H1 (cell line): ENCODE results near the gene TRAPPC6A. TPM values are rescaled to one million over a fixed set of nuclear protein-coding genes. Genes with fewer than 3 reads are reported as not detected.

ENCODE experiments used
- CTCF ChIA-PET: fragments of 300-600 bp; sonication (Branson Sonifier 250); formaldehyde crosslinking; loops from one replicate; lab custom pipeline; 2021; ENCODE audit not compliant: partially characterized antibody; lab: Charles Lee
- POLR2A ChIA-PET: fragments of 300-600 bp; sonication (Branson Sonifier 250); formaldehyde crosslinking; loops from one replicate; lab custom pipeline; 2021; ENCODE audit warnings: inconsistent platforms; ENCODE audit not compliant: partially characterized antibody; lab: Charles Lee
- DNase-seq, 2 experiments: peaks; one replicate each; pipeline versions ENCODE4 v3.0.0 to v3.0.0-alpha.2; 2010 to 2022; ENCODE audit warnings: low spot score in 2 of 2, low read depth in 1 of 2, mixed read lengths in 1 of 2
- FAIRE-seq: peaks from 2 replicates; lab custom pipeline; 2011; peaks lifted over from hg19 to GRCh38; lab: Jason Lieb, UNC
- H2AFZ ChIP-seq: 2 replicates; pipeline ENCODE4 v1.8.1; 2012; ENCODE audit warnings: low read length, inconsistent platforms
- H2AK5ac ChIP-seq: 2 replicates; pipeline ENCODE4 v1.6.1; 2013; ENCODE audit warnings: low read depth, low read length
- H2BK120ac ChIP-seq: replicated peaks from 2 replicates; pipeline ENCODE3; 2013; ENCODE audit warnings: low read depth, low read length, inconsistent platforms
- H2BK12ac ChIP-seq: 2 replicates; pipeline ENCODE4 v1.6.1; 2013; ENCODE audit warnings: low read depth, low read length
- H2BK15ac ChIP-seq: 2 replicates; pipeline ENCODE4 v1.6.1; 2013; ENCODE audit warnings: low read length
- H2BK20ac ChIP-seq: 2 replicates; pipeline ENCODE4 v1.6.1; 2013; ENCODE audit warnings: low read length
- H2BK5ac ChIP-seq: 2 replicates; pipeline ENCODE4 v1.6.1; 2013; ENCODE audit warnings: low read depth, low read length
- H3K14ac ChIP-seq: 2 replicates; pipeline ENCODE4 v1.6.1; 2013; ENCODE audit warnings: inconsistent platforms; ENCODE audit not compliant: insufficient read length
- H3K18ac ChIP-seq: 2 replicates; pipeline ENCODE4 v1.6.1; 2013; ENCODE audit warnings: low read length; ENCODE audit errors: extremely low read depth
- H3K23ac ChIP-seq: 2 replicates; pipeline ENCODE4 v1.6.1; 2013; ENCODE audit warnings: inconsistent platforms; ENCODE audit not compliant: insufficient read length
- H3K23me2 ChIP-seq: 2 replicates; pipeline ENCODE4 v1.6.1; 2013; ENCODE audit warnings: low read depth, low read length
- H3K27ac ChIP-seq: 2 replicates; pipeline ENCODE4 v1.6.1; 2011; ENCODE audit warnings: low read depth, low read length, inconsistent platforms
- H3K27me3 ChIP-seq, 4 experiments: replicated peaks in 1 of 4; 1 replicate in 1 of 4; 2 replicates in 3 of 4; pipeline versions ENCODE4 v1.6.1 to v1.8.1; 2011 to 2013; ENCODE audit warnings: low read length in 3 of 4, mild to moderate bottlenecking in 3 of 4, inconsistent platforms in 2 of 4, mixed read lengths in 2 of 4, moderate library complexity in 1 of 4; ENCODE audit not compliant: control insufficient read depth in 3 of 4, insufficient read depth in 3 of 4; ENCODE audit errors: extremely low read depth in 1 of 4
- H3K36me3 ChIP-seq, 4 experiments: 2 replicates each; pipeline versions ENCODE4 v1.6.1 to v1.8.1; 2011 to 2013; ENCODE audit warnings: mild to moderate bottlenecking in 4 of 4, low read length in 3 of 4, moderate library complexity in 2 of 4, control low read depth in 1 of 4, inconsistent platforms in 1 of 4; ENCODE audit not compliant: insufficient read depth in 4 of 4, control insufficient read depth in 2 of 4
- H3K4ac ChIP-seq: replicated peaks from 2 replicates; pipeline ENCODE3; 2013; ENCODE audit warnings: low read length, low read depth, mixed read lengths, inconsistent platforms; ENCODE audit not compliant: insufficient read length
- H3K4me1 ChIP-seq, 4 experiments: replicated peaks in 1 of 4; 1 replicate in 1 of 4; 2 replicates in 3 of 4; pipeline versions ENCODE4 v1.6.1 to v1.8.1; 2011 to 2013; ENCODE audit warnings: low read length in 3 of 4, inconsistent platforms in 2 of 4, mixed read lengths in 1 of 4; ENCODE audit not compliant: insufficient read depth in 4 of 4, control insufficient read depth in 3 of 4
- H3K4me2 ChIP-seq, 2 experiments: 2 replicates each; pipeline versions ENCODE4 v1.6.1 to v1.8.1; 2011 to 2013; ENCODE audit warnings: low read depth in 2 of 2, low read length in 2 of 2, control low read depth in 1 of 2, inconsistent platforms in 1 of 2, mild to moderate bottlenecking in 1 of 2; ENCODE audit not compliant: insufficient read depth in 1 of 2
- H3K4me3 ChIP-seq, 4 experiments: fragments of 200-600, 300-600 bp in 1 of 4; sonication (generic), shearing (Covaris generic), sonication (Bioruptor Twin) in 1 of 4; 2 replicates each; pipeline versions ENCODE4 v1.5.1 to v1.8.1; 2011 to 2016; ENCODE audit warnings: low read length in 4 of 4, low read depth in 3 of 4, control low read depth in 2 of 4, inconsistent platforms in 2 of 4, mild to moderate bottlenecking in 2 of 4, mixed read lengths in 1 of 4, moderate library complexity in 1 of 4; ENCODE audit not compliant: insufficient read depth in 2 of 4; ENCODE audit errors: extremely low read depth in 1 of 4
- H3K56ac ChIP-seq: replicated peaks from 2 replicates; pipeline ENCODE3; 2013; ENCODE audit warnings: low read depth, mild to moderate bottlenecking, mixed read lengths, low read length, inconsistent platforms; ENCODE audit not compliant: insufficient read length
- H3K79me1 ChIP-seq: 2 replicates; pipeline ENCODE4 v1.6.1; 2013; ENCODE audit warnings: low read depth, low read length, control low read depth
- H3K79me2 ChIP-seq, 2 experiments: 2 replicates each; pipeline versions ENCODE4 v1.6.1 to v1.8.1; 2012 to 2013; ENCODE audit warnings: low read length in 2 of 2, mild to moderate bottlenecking in 2 of 2, inconsistent platforms in 1 of 2; ENCODE audit not compliant: insufficient read depth in 2 of 2, control insufficient read depth in 1 of 2
- H3K9ac ChIP-seq, 4 experiments: replicated peaks in 1 of 4; 1 replicate in 1 of 4; 2 replicates in 3 of 4; pipeline versions ENCODE4 v1.6.1 to v1.8.1; 2011 to 2013; ENCODE audit warnings: low read depth in 3 of 4, low read length in 3 of 4, control low read depth in 2 of 4, mild to moderate bottlenecking in 2 of 4, moderate library complexity in 2 of 4, inconsistent platforms in 1 of 4; ENCODE audit errors: extremely low read depth in 1 of 4
- H3K9me3 ChIP-seq, 2 experiments: 2 replicates each; pipeline versions ENCODE4 v1.6.1 to v1.8.1; 2012 to 2013; ENCODE audit warnings: mild to moderate bottlenecking in 2 of 2, moderate library complexity in 2 of 2, control low read depth in 1 of 2, inconsistent platforms in 1 of 2, low read depth in 1 of 2, low read length in 1 of 2, mixed read lengths in 1 of 2; ENCODE audit not compliant: insufficient read depth in 2 of 2
- H4K20me1 ChIP-seq, 2 experiments: replicated peaks in 1 of 2; 2 replicates each; pipeline versions ENCODE3 to v1.8.1; 2011 to 2013; ENCODE audit warnings: inconsistent platforms in 2 of 2, low read length in 2 of 2, mild to moderate bottlenecking in 1 of 2; ENCODE audit not compliant: insufficient read depth in 2 of 2, control insufficient read depth in 1 of 2
- H4K5ac ChIP-seq: 2 replicates; pipeline ENCODE4 v1.6.1; 2013; ENCODE audit warnings: low read length, low read depth, mixed read lengths, inconsistent platforms; ENCODE audit not compliant: insufficient read length
- H4K8ac ChIP-seq: 2 replicates; pipeline ENCODE4 v1.8.0; 2013; ENCODE audit warnings: mild to moderate bottlenecking, moderate library complexity, low read length, inconsistent platforms; ENCODE audit not compliant: insufficient read depth; ENCODE audit errors: extremely low read depth
- H4K91ac ChIP-seq: replicated peaks from 2 replicates; pipeline ENCODE3; 2013; ENCODE audit warnings: low read length, mixed read lengths, inconsistent platforms; ENCODE audit not compliant: insufficient read length
- EZH2 ChIP-seq: fragments of 200-600 bp; sonication (generic); IDR thresholded peaks from 2 replicates; pipeline ENCODE4 v1.7.1; 2012; ENCODE audit warnings: low read depth, mild to moderate bottlenecking, moderate library complexity, low read length, inconsistent platforms; ENCODE audit not compliant: severe bottlenecking
- GTF2F1 ChIP-seq: IDR thresholded peaks from 2 replicates; pipeline ENCODE4 v1.6.1; 2012; ENCODE audit warnings: low read depth, low read length, improper control_type of control experiment, borderline replicate concordance
- JUND ChIP-seq: IDR thresholded peaks from 2 replicates; pipeline ENCODE4 v1.6.1; 2011; ENCODE audit warnings: mild to moderate bottlenecking, improper control_type of control experiment, low read length
- KDM5A ChIP-seq: fragments of 200-600 bp; IDR thresholded peaks from 2 replicates; pipeline ENCODE4 v1.7.1; 2012; ENCODE audit warnings: mild to moderate bottlenecking, low read length, inconsistent platforms, mixed read lengths
- NANOG ChIP-seq: IDR thresholded peaks from 2 replicates; pipeline ENCODE4 v1.6.1; 2011; ENCODE audit warnings: low read length, low read depth, mild to moderate bottlenecking, inconsistent platforms; ENCODE audit not compliant: insufficient read depth, poor library complexity, severe bottlenecking
- RAD21 ChIP-seq, 2 experiments: IDR thresholded peaks in 1 of 2; conservative IDR thresholded peaks in 1 of 2; 2 replicates each; pipeline ENCODE4 v1.6.1; 2011; ENCODE audit warnings: low read depth in 2 of 2, low read length in 2 of 2, improper control_type of control experiment in 1 of 2, inconsistent platforms in 1 of 2, mild to moderate bottlenecking in 1 of 2, moderate library complexity in 1 of 2
- SAP30 ChIP-seq: fragments of 300-600 bp; sonication (generic); IDR thresholded peaks from 2 replicates; pipeline ENCODE4 v1.7.1; 2012; ENCODE audit warnings: low read length, moderate library complexity, mild to moderate bottlenecking, inconsistent platforms; ENCODE audit not compliant: insufficient read depth, insufficient replicate concordance
- SIN3A ChIP-seq, 2 experiments: IDR thresholded peaks in 1 of 2; conservative IDR thresholded peaks in 1 of 2; 2 replicates each; pipeline ENCODE4 v1.6.1; 2011 to 2012; ENCODE audit warnings: low read length in 2 of 2, improper control_type of control experiment in 1 of 2, low read depth in 1 of 2, mild to moderate bottlenecking in 1 of 2
- WGBS, 2 experiments: shearing (Covaris generic) in 1 of 2; methylation state at CpG; one replicate each; pipeline versions ENCODE4 v1.1.6 to v1.1.7; 2013 to 2015; ENCODE audit warnings: low lambda C conversion rate in 2 of 2, mixed read lengths in 2 of 2, inconsistent platforms in 1 of 2, low coverage in 1 of 2, missing lambda C conversion rate in 1 of 2; ENCODE audit not compliant: insufficient replicate concordance in 2 of 2, insufficient coverage in 1 of 2, insufficient read length in 1 of 2; ENCODE audit errors: extremely low coverage in 1 of 2, missing lambda C conversion rate in 1 of 2; 5-methylcytosine and 5-hydroxymethylcytosine counted together
- polyA plus RNA-seq, 7 experiments: library from polyadenylated mRNA; depleted of rRNA in 3 of 7; stranded (reverse) in 5 of 7; unstranded in 2 of 7; fragments of >200 nt in 5 of 7; fragments of 200-250 nt in 2 of 7; gene quantifications; 1 replicate in 5 of 7; 2 replicates in 1 of 7; 4 replicates in 1 of 7; pipeline versions ENCODE4 v1.2.1 to v1.2.3, GENCODE V29; 2011 to 2013; ENCODE audit warnings: missing spikeins in 2 of 7, mixed read lengths in 2 of 7
- total RNA-seq: library from RNA; stranded (reverse); fragmentation: NEBNext Ultra II Directional; extraction: Animal tissue kit (Norgen Biotek cat#: 25700); gene quantifications from 2 replicates; pipeline ENCODE4 v1.2.1, GENCODE V29; 2021

The TRAPPC6A gene
- total and polyA plus RNA-seq, 2 of the 8 experiments (the other 6 are each of a cell fraction or from before 2014, with no cell fraction given) = 31.8 to 130 TPM

- CTCF ChIA-PET = interaction anchor here (1.6 to 8.6 kb wide), 3 partner anchors 8 to 25 kb away, joined by 3 to 73 read pairs (median 8); no protein-coding TSS in a partner anchor
- Histone ChIP-seq H3K79me1 (peaks cover 48% of the 10 kb centered on the region), H4K8ac (peak overlapping the region; percentile 9), H3K18ac (no peak overlapping the region), H3K23ac (no peak overlapping the region), H3K14ac (no peak overlapping the region), H3K36me3 (no peaks in the 10 kb centered on the region), H3K4me1 (peaks cover 0 to 21% (median 4%) of the 10 kb centered on the region in 4 experiments; a peak in 6 of 7 replicates), H4K5ac (no peak overlapping the region), H3K4me2 (no peak overlapping the region), H3K4me3 (no peak overlapping the region), H3K9me3 (no peaks in the 10 kb centered on the region), H2AK5ac (peak overlapping the region; percentile 94; the same call in 1 of the 2 replicates), H2BK15ac (no peak overlapping the region), H3K9ac (no peak overlapping the region), H2BK120ac (no peak overlapping the region), H3K23me2 (no peaks in the 10 kb centered on the region), H4K20me1 (peaks cover 43 to 46% of the 10 kb centered on the region in 2 experiments), H3K27ac (no peak overlapping the region), H3K4ac (no peak overlapping the region), H3K56ac (no peak overlapping the region), H3K27me3 (no peaks in the 10 kb centered on the region), H4K91ac (no peak overlapping the region), H2AFZ (no peak overlapping the region), H2BK5ac (no peak overlapping the region), H3K79me2 (peaks cover 3 to 80% of the 10 kb centered on the region in 2 experiments), H2BK12ac (peak overlapping the region; percentile 6; the same call in 1 of the 2 replicates), H2BK20ac (no peak overlapping the region)
- DNase-seq (no peak), FAIRE-seq (no peak)
- POLR2A ChIA-PET = interaction anchor here (0.9 kb wide), 1 partner anchor 12 kb away, joined by 3 read pairs; no protein-coding TSS in a partner anchor
- TF ChIP-seq RAD21 (IDR thresholded peaks at IDR 0.05 in 1 of 2, conservative IDR thresholded peaks at IDR 0.05 in 1 of 2; ENCODE audit: low read depth in 2 of 2, low read length in 2 of 2) (peak; percentile 7 to 16; a peak in 2 of 4 replicates), GTF2F1 (no peak), NANOG (no peak), SAP30 (no peak), EZH2 (no peak), KDM5A (no peak), SIN3A (conservative IDR thresholded peaks at IDR 0.05 in 1 of 2, IDR thresholded peaks at IDR 0.05 in 1 of 2; ENCODE audit: low read depth in 1 of 2, low read length in 2 of 2) (no peak), JUND (no peak)
- WGBS, 2 experiments = 89% methylated on average over 17 of the region's 21 CpGs; no CpG with 5 or more reads in 1 of the 2 experiments
These were observed 62.0 kb downstream of the TRAPPC6A start for GRCh38 chr19:45115809-45116615.
